Fibroblast of lung (primary cell): ENCODE data around the gene MTMR3. TPM values are rescaled to one million over a fixed set of nuclear protein-coding genes. Genes with fewer than 3 reads are reported as not detected.

ENCODE experiments used
- DNase-seq, 2 donors: peaks; one replicate each; pipeline versions ENCODE4 v3.0.0 to v3.0.0-alpha.2; 2010; ENCODE audit warnings: low read depth in 2 of 2
- H2AFZ ChIP-seq: 2 replicates; pipeline ENCODE4 v1.5.1; 2012; ENCODE audit warnings: low read length, control low read depth, inconsistent platforms
- H3K27ac ChIP-seq: 2 replicates; pipeline ENCODE4 v1.5.1; 2011; ENCODE audit warnings: low read length, control low read depth; ENCODE audit not compliant: insufficient read depth
- H3K27me3 ChIP-seq: 2 replicates; pipeline ENCODE4 v1.5.1; 2011; ENCODE audit warnings: mild to moderate bottlenecking, low read length; ENCODE audit not compliant: control insufficient read depth, insufficient read depth
- H3K36me3 ChIP-seq: 2 replicates; pipeline ENCODE4 v1.5.1; 2011; ENCODE audit warnings: low read length; ENCODE audit not compliant: control insufficient read depth, insufficient read depth
- H3K4me1 ChIP-seq: 2 replicates; pipeline ENCODE4 v1.5.1; 2011; ENCODE audit warnings: low read length; ENCODE audit not compliant: control insufficient read depth, insufficient read depth; ENCODE audit errors: extremely low read depth
- H3K4me2 ChIP-seq: 2 replicates; pipeline ENCODE4 v1.5.1; 2011; ENCODE audit warnings: low read length, control low read depth; ENCODE audit not compliant: insufficient read depth; ENCODE audit errors: extremely low read depth
- H3K4me3 ChIP-seq, 4 experiments: fragments of 200-600 bp in 1 of 4; sonication (generic) in 1 of 4; replicated peaks in 1 of 4; 2 replicates each; pipeline ENCODE4 v1.5.1; 2011 to 2016; ENCODE audit warnings: low read length in 4 of 4, low read depth in 3 of 4, mild to moderate bottlenecking in 3 of 4, control low read depth in 2 of 4, inconsistent platforms in 1 of 4, mixed read lengths in 1 of 4; ENCODE audit not compliant: insufficient read depth in 1 of 4; ENCODE audit errors: control extremely low read depth in 1 of 4
- H3K79me2 ChIP-seq: 2 replicates; pipeline ENCODE4 v1.5.1; 2012; ENCODE audit warnings: mild to moderate bottlenecking, low read length, inconsistent platforms; ENCODE audit not compliant: control insufficient read depth, insufficient read depth
- H3K9ac ChIP-seq: 2 replicates; pipeline ENCODE4 v1.5.1; 2011; ENCODE audit warnings: mild to moderate bottlenecking, low read length, control low read depth; ENCODE audit not compliant: insufficient read depth
- H3K9me3 ChIP-seq: 2 replicates; pipeline ENCODE4 v1.5.1; 2012; ENCODE audit warnings: low read depth, low read length; ENCODE audit not compliant: control insufficient read depth, insufficient read depth
- H4K20me1 ChIP-seq: 2 replicates; pipeline ENCODE4 v1.5.1; 2011; ENCODE audit warnings: low read length; ENCODE audit not compliant: control insufficient read depth, insufficient read depth; ENCODE audit errors: extremely low read depth
- CTCF ChIP-seq, 2 donors: IDR thresholded peaks in 1 of 2; conservative IDR thresholded peaks in 1 of 2; 1 replicate in 1 of 2; 2 replicates in 1 of 2; pipeline ENCODE4 v1.5.1; 2011 to 2012; ENCODE audit warnings: low read length in 2 of 2, control low read depth in 1 of 2, inconsistent platforms in 1 of 2, low read depth in 1 of 2, mild to moderate bottlenecking in 1 of 2
- EZH2 ChIP-seq: IDR thresholded peaks from 2 replicates; pipeline ENCODE4 v1.5.1; 2012; ENCODE audit warnings: low read length, control low read depth, mild to moderate bottlenecking; ENCODE audit errors: missing control alignments
- polyA plus RNA-seq, 2 donors: library from polyadenylated mRNA; depleted of rRNA in 1 of 2; stranded (reverse) in 1 of 2; unstranded in 1 of 2; fragments of >200 nt; gene quantifications; 2 replicates each; pipeline ENCODE4 v1.2.1, GENCODE V29; 2011 to 2012; ENCODE audit warnings: missing spikeins in 1 of 2
- total RNA-seq: library from RNA; depleted of rRNA; stranded (reverse); fragments of >200 nt; gene quantifications from 2 replicates; pipeline ENCODE4 v1.2.1, GENCODE V29; 2014

Gene MTMR3
- total and polyA plus RNA-seq, 2 donors (not counting 1 experiment from before 2014, with no cell fraction given), result 15.0 to 31.2 TPM

- Histone ChIP-seq H4K20me1 (no peaks in the 10 kb centered on the region), H3K4me2 (no peak overlapping the region), H3K4me1 (peaks cover 15% of the 10 kb centered on the region), H3K27me3 (no peaks in the 10 kb centered on the region), H3K36me3 (no peaks in the 10 kb centered on the region), H2AFZ (no peak overlapping the region), H3K9me3 (no peaks in the 10 kb centered on the region), H3K79me2 (no peaks in the 10 kb centered on the region), H3K27ac (no peak overlapping the region), H3K4me3 (no peak overlapping the region), H3K9ac (no peak overlapping the region)
- DNase-seq, result no peak
- no peak for TF ChIP-seq CTCF (conservative IDR thresholded peaks at IDR 0.05 in 1 of 2, IDR thresholded peaks at IDR 0.05 in 1 of 2; ENCODE audit: low read depth in 1 of 2, low read length in 2 of 2)
- no peak for TF ChIP-seq EZH2
These were observed 157.7 kb downstream of the MTMR3 start for GRCh38 chr22:30040499-30041260.

GRCh38 chr22:30041475-30041874 is 158.5 kb downstream of the MTMR3 start:
- H3K27ac ChIP-seq, result no peak overlapping the region
- H3K9me3 ChIP-seq, result no peaks in the 10 kb centered on the region
- H3K27me3 ChIP-seq, result no peaks in the 10 kb centered on the region
- H2AFZ ChIP-seq, result no peak overlapping the region
- H3K4me3 ChIP-seq, result no peak overlapping the region
- H4K20me1 ChIP-seq, result no peaks in the 10 kb centered on the region
- no peaks in the 10 kb centered on the region for H3K79me2 ChIP-seq
- peaks cover 15% of the 10 kb centered on the region for H3K4me1 ChIP-seq
- no peaks in the 10 kb centered on the region for H3K36me3 ChIP-seq
- no peak overlapping the region for H3K9ac ChIP-seq
- no peak for DNase-seq
- no peak overlapping the region for H3K4me2 ChIP-seq
- TF ChIP-seq CTCF (conservative IDR thresholded peaks at IDR 0.05 in 1 of 2, IDR thresholded peaks at IDR 0.05 in 1 of 2; ENCODE audit: low read depth in 1 of 2, low read length in 2 of 2) (no peak), EZH2 (no peak)

- H3K27me3 ChIP-seq, result no peaks in the 10 kb centered on the region
- no peaks in the 10 kb centered on the region for H3K9me3 ChIP-seq
- H3K4me3 ChIP-seq, result no peak overlapping the region
- no peak overlapping the region for H3K9ac ChIP-seq
- DNase-seq, result no peak
- no peaks in the 10 kb centered on the region for H3K36me3 ChIP-seq
- H3K4me1 ChIP-seq, result peaks cover 15% of the 10 kb centered on the region
- H2AFZ ChIP-seq, result no peak overlapping the region
- H3K27ac ChIP-seq, result no peak overlapping the region
- no peaks in the 10 kb centered on the region for H4K20me1 ChIP-seq
- no peak for TF ChIP-seq CTCF (conservative IDR thresholded peaks at IDR 0.05 in 1 of 2, IDR thresholded peaks at IDR 0.05 in 1 of 2; ENCODE audit: low read depth in 1 of 2, low read length in 2 of 2)
- TF ChIP-seq EZH2, result no peak
- H3K4me2 ChIP-seq, result no peak overlapping the region
- H3K79me2 ChIP-seq, result no peaks in the 10 kb centered on the region
These were observed 158.9 kb downstream of the MTMR3 start for GRCh38 chr22:30041881-30042280.
